Fibroblast of mammary gland (primary cell): ENCODE results near the gene HTN1.
"Not testable (repeated sequence)": the region's sequence is repeated elsewhere in the genome, so short reads cannot be mapped to it uniquely, and the experiment has no call there.

ENCODE experiments used
- DNase-seq: peaks from one replicate; pipeline ENCODE4 v3.0.0-alpha.2; 2010; ENCODE audit warnings: low read depth
- H3K4me3 ChIP-seq: 2 replicates; pipeline ENCODE4 v1.5.1; 2011; ENCODE audit warnings: low read depth, mild to moderate bottlenecking, low read length, moderate library complexity; ENCODE audit not compliant: control insufficient read depth
- CTCF ChIP-seq: conservative IDR thresholded peaks from 2 replicates; pipeline ENCODE4 v1.5.1; 2011; ENCODE audit warnings: low read depth, low read length, inconsistent platforms; ENCODE audit not compliant: control insufficient read depth, insufficient read depth

HTN1 gene

DNA sequence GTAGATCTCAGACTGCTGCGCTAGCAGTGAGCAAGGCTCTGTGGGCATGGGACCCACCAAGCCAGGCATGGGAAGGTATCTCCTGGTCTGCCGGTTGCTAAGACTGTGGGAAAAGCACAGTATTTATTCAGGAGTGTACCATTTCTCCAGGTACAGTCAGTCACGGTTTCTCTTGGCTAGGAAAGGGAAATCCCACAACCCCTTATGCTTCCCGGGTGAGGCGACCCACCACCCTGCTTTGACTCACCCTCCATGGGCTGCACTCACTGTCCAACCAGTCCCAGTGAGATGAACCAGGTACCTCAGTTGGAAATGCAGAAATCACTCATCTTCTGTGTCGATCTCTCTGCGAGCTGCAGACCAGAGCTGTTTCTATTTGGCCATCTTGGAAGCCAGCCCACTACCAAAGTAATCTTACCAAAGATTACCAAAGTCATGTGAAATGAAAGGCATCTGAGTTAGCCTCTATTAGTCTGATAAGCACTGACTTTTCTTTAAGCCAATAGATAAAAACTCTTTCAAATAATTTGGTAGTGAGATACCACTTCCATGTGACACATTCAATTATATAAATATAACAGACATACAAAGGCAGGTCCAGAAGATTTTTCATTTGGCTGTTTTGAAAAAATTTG lies 8.5 kb upstream of the HTN1 start:
- no peak for DNase-seq
- TF ChIP-seq CTCF, result no peak
- no peak overlapping the region for H3K4me3 ChIP-seq

DNA sequence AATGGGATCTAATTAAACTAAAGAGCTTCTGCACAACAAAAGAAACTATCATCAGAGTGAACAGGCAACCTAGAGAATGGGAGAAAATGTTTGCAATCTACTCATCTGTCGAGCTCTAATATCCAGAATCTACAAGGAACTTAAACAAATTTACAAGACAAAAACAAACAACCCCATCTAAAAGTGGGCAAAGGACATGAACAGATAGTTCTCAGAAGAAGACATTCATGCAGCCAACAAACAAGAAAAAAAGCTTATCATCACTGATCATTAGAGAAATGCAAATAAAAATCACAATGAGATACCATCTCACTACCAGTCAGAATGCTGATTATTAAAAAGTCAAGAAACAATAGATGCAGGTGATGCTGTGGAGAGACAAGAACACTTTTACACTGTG lies 6.3 kb downstream of the HTN1 start:
- not testable (repeated sequence) for H3K4me3 ChIP-seq, DNase-seq

DNA sequence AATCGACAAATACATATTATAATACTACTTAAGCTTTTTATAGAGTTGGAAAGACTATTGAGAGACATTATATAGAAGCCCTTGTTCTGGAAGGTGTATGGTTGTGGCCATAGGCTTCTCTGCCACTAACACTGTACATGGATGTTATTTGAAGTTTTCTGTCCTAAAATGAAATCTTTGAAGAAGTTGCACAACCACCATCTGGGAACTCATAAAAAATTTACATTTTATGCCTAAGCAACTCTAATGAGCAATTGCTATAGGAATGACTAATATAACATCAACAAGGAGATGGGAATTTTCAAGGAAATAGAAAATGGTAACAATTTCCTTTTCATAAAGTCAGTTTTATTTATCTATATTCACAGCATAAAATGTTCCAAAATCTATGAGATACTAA lies 7.4 kb downstream of the HTN1 start:
- H3K4me3 ChIP-seq, result no peak overlapping the region
- TF ChIP-seq CTCF, result no peak
- no peak for DNase-seq

DNA sequence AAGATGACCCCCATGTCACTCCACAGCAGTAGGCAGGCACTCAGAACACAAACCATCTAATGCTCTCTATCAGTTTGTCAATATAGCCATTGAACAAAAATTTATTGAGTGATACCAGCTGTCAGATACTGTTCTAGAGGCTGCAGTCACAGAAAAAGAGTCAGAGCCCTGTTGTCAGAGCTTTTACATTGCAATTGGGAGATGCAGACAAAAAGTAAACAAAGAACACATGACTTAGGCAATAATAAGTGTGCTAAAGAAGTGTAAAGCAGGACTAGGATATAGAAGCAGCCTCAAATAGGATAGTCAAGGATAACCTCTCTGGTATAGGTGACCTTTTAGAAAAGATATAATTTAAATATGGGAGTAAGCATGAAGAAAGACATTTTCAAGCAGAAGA lies 8.9 kb downstream of the HTN1 start:
- no peak for TF ChIP-seq CTCF
- H3K4me3 ChIP-seq, result no peak overlapping the region
- no peak for DNase-seq

DNA sequence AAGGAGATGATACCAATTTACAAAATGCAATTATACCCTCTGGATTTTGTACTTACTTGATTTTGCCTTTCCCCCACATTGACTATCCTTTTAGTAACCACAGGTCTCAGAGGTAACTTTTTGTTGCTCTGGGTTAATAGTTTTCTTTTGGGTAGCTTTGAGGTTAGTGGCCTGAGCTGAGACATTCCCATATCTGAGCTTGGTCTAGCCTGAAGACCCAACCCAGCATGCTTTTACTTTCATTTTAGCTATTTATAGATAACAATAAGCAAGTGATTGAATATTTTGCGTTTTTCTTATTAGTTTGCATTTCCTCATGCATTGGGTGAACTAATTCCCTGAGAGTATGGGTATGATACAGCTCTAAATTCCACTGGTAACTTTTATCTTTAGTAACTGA lies 11.8 kb downstream of the HTN1 start:
- TF ChIP-seq CTCF, result no peak
- DNase-seq, result no peak
- no peak overlapping the region for H3K4me3 ChIP-seq

DNA sequence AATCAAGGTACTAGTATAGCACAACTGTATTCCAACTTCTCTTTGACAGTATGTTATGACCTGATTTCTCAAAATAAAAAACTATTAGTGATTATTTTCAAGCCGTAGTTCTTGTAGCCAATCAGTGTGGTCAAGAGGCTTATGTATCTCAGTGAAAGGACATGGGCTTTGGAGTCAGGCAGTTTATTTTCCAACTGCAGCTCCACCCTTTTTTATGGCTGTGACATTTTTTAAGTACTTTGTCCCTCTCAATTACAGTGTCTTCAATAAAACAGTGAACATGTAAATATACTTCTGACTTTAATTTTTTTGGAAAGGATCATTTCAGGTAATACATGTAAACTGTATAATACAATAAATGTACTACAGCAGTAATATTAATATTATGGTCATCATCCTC lies 30.0 kb downstream of the HTN1 start:
- no peak for DNase-seq
- no peak for TF ChIP-seq CTCF
- H3K4me3 ChIP-seq, result no peak overlapping the region

- no peak overlapping the region for H3K4me3 ChIP-seq
- no peak for TF ChIP-seq CTCF
- DNase-seq, result no peak
Measured at GRCh38 chr4:70099206-70099605, 49.0 kb downstream of the HTN1 start.
